Subcutaneous abdominal adipose tissue (tissue), 5 donors: ENCODE data around the gene UTP3.

Experiments used
- H3K27ac ChIP-seq: one replicate; pipeline ENCODE4 v1.7.0; 2013; ENCODE audit warnings: low read depth, mild to moderate bottlenecking, inconsistent platforms, low read length, moderate library complexity
- H3K27me3 ChIP-seq, 5 donors: one replicate each; pipeline ENCODE4 v1.7.0; 2013; ENCODE audit warnings: low read length in 5 of 5, inconsistent platforms in 1 of 5; ENCODE audit not compliant: control insufficient read depth in 5 of 5, insufficient read depth in 4 of 5
- H3K36me3 ChIP-seq, 5 donors: one replicate each; pipeline ENCODE4 v1.7.0; 2013; ENCODE audit warnings: low read length in 5 of 5; ENCODE audit not compliant: control insufficient read depth in 5 of 5, insufficient read depth in 5 of 5
- H3K4me1 ChIP-seq, 5 donors: one replicate each; pipeline ENCODE4 v1.7.0; 2013; ENCODE audit warnings: low read length in 5 of 5, mild to moderate bottlenecking in 3 of 5, moderate library complexity in 1 of 5; ENCODE audit not compliant: control insufficient read depth in 5 of 5, insufficient read depth in 5 of 5
- H3K4me3 ChIP-seq, 5 donors: one replicate each; pipeline ENCODE4 v1.7.0; 2013; ENCODE audit warnings: low read length in 5 of 5, low read depth in 1 of 5
- H3K9ac ChIP-seq, 5 donors: one replicate each; pipeline ENCODE4 v1.7.0; 2013; ENCODE audit warnings: low read length in 5 of 5, mild to moderate bottlenecking in 4 of 5, moderate library complexity in 3 of 5
- H3K9me3 ChIP-seq, 5 donors: one replicate each; pipeline ENCODE4 v1.7.0; 2013; ENCODE audit warnings: low read length in 5 of 5; ENCODE audit not compliant: control insufficient read depth in 5 of 5
- donor health status: healthy.
- donor health status: healthy.
- donor health status: healthy.
- donor health status: healthy.
- donor health status: healthy.

Gene UTP3

DNA sequence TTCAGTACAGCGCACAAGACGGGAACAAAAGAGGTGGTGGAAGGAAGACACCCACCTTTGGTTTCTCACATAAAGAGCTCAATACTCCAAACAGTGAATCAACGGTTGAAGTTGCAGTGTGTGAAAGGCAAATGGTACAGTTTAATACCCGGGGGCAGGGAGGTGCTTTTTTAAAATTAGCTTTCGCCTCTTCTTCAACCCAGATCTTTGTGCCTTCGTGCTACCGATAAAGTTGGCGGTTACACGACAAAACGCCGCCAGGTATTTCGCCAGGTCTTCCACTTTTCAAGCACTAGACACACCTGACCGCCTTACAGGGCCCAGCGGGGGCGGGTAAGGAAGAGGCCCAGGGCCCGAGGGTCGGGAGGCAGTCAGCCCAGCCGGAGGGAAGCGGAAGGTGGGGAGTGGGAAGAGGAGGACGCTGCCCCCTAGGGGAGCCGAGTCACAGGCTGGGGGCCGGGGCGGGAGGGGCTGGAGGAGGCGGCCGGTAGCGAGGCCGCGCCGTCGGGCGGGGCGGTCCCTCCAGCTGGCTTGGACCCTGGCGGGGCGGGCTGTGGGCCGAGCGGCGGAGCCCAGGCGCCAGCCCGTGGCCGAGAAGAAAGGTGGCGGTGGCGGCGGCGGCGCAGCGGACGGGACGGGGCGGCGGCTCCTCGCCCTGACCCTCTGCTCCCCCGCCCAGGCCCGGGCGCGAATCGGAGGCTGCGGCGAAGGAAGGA lies 16.0 kb downstream of the UTP3 start:
- no peaks in the 10 kb centered on the region for H3K27me3 ChIP-seq
- no peaks in the 10 kb centered on the region for H3K36me3 ChIP-seq
- H3K4me3 ChIP-seq = peak overlapping the region; percentile 73 to 92 (median 85)
- H3K9ac ChIP-seq = peak overlapping the region; percentile 86 to 100 (median 94)
- peak overlapping the region; percentile 97 for H3K27ac ChIP-seq
- peaks cover 7 to 21% (median 13%) of the 10 kb centered on the region in 5 donors for H3K4me1 ChIP-seq
- H3K9me3 ChIP-seq = no peaks in the 10 kb centered on the region

DNA sequence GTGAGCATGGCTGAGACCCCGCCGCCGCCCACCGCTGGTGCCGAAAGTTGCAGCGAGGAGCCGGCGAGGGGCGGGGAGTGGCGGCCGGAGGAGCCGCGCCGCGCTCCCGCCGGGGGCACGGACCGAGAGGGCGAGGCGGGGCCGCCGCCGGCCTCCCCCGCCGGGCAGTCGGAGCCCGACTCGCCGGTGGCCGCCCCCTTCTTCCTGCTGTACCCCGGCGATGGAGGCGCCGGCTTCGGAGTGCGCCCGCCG lies 16.5 kb downstream of the UTP3 start:
- peak overlapping the region; percentile 97 for H3K27ac ChIP-seq
- peak overlapping the region in 4 of 5 donors; percentile 73 to 92 (median 83) for H3K4me3 ChIP-seq
- peak overlapping the region in 3 of 5 donors; percentile 86 to 99 (median 94) for H3K9ac ChIP-seq
- H3K9me3 ChIP-seq = no peaks in the 10 kb centered on the region
- no peaks in the 10 kb centered on the region for H3K36me3 ChIP-seq
- H3K27me3 ChIP-seq = no peaks in the 10 kb centered on the region
- H3K4me1 ChIP-seq = peaks cover 7 to 21% (median 13%) of the 10 kb centered on the region in 5 donors

DNA sequence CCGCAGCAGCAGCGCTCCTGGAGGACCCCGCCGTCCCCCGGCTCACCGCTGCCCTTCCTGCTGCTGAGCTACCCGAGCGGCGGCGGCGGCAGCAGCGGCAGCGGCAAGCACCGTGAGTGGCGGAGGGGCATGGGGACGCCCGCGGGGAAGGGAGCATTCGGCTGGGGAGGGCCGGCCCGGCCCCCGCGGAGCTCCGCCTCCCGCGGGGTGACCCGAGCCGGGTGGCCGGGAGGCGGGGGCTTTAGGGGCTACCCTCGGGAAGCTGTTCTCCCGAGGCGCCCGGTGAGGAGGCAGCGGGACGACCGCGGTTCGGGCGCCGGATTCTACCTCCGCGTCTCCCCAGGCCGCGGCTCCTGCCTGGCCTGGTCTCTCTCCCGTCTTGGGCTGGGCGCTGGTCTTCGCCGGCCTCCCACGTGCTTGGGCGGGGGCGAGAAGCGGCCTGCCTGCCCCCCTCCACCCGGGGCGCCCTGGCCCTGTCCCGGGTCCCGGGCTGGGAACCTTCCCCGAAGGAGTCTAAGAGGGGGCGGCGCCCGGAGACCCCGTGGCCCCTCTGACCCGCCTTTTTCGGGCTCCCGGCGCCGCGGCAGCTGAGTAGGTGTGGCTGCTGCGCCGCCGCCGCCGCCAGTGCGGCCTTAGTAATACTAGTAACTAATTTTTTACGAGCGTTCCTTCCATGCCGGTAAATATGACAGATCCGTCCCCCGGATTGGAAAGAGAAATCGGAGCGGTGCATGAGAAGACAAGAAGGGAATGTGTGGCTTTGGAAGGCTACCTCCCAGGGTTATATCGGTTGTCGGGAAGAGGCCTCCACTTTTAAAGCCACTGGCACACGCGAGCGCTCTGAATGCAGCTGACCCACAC lies 17.1 kb downstream of the UTP3 start:
- Histone ChIP-seq H3K27me3 (no peaks in the 10 kb centered on the region), H3K9ac (peak overlapping the region; percentile 77 to 99 (median 94)), H3K4me3 (peak overlapping the region; percentile 73 to 92 (median 85)), H3K9me3 (no peaks in the 10 kb centered on the region), H3K27ac (peak overlapping the region; percentile 97), H3K36me3 (no peaks in the 10 kb centered on the region), H3K4me1 (peaks cover 7 to 21% (median 13%) of the 10 kb centered on the region in 5 donors)

DNA sequence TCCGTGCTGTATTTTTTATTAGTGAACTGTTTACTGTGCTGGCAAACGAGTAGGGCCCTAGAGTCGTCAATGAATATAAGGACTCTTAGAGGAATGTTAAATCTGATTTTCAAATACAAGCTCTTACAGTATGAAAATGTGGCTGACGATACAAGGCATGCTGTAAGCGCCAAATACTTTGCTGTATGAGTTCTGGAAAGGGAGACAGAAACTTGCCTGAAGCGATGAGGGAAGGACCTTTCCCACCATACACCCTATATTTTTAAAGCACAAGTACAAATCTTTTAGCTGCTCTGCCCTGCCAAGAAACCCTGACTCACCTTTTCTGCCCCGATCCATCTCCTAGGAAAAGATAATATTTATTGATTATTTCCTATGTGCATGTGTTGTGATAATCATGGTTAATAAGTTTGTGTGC lies 17.7 kb downstream of the UTP3 start:
- Histone ChIP-seq H3K27me3 (no peaks in the 10 kb centered on the region), H3K9ac (peak overlapping the region; percentile 77 to 99 (median 94)), H3K9me3 (no peaks in the 10 kb centered on the region), H3K4me3 (peak overlapping the region; percentile 73 to 92 (median 85)), H3K36me3 (no peaks in the 10 kb centered on the region), H3K4me1 (peaks cover 7 to 21% (median 14%) of the 10 kb centered on the region in 5 donors), H3K27ac (peak overlapping the region; percentile 97)

DNA sequence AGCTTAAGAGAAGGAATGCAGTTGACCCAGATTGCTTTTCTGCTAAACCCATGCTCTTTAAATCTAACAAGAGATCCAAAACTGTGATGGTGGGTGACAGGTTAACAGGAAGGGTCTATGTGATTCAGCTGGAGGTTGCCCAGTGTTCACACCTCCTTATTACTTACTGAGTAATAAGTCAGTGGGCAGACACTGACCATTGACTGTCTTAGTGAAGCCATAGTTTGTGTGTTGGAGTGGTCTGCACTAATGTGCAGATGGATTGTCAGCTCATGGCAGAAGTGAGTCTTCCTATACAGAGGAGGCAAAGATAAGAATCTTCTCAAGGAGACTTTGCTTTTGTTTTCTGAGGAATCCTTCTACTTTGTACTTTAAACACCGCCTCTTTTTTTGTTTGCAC lies 18.2 kb downstream of the UTP3 start:
- Histone ChIP-seq H3K9me3 (no peaks in the 10 kb centered on the region), H3K9ac (peak overlapping the region; percentile 77 to 99 (median 94)), H3K27ac (peak overlapping the region; percentile 97), H3K27me3 (no peaks in the 10 kb centered on the region), H3K4me1 (peaks cover 7 to 25% (median 18%) of the 10 kb centered on the region in 5 donors), H3K4me3 (peak overlapping the region; percentile 73 to 92 (median 85)), H3K36me3 (no peaks in the 10 kb centered on the region)

DNA sequence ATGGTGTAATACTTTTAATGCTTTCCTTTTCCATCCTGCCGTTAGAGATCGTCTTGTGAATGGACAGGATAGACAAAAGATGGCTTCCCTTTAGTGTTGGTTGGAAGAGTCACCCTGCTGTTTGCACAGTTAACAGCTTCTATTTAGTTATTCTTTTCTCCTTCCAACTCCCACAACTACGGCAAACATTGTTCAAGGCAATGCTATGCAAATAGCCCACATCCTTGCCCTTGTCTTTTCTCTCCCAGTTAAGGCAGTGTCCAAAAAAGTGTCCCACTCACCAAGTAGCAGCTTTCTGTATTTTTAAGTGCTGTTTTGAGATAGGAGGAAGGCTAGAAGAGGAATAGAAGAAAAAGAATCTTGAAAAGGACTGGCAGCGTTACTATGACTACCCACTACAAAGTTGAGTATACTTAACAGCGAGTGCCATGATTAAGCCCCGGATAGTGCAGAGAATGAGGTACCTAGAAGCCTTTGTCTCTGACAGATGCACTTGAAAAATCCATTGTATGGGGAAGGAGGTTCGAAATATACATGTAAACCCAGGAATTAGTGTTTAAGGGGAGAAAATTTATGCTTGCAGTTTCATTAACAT lies 21.4 kb downstream of the UTP3 start:
- no peaks in the 10 kb centered on the region for H3K36me3 ChIP-seq
- H3K4me1 ChIP-seq = peaks cover 7 to 44% (median 39%) of the 10 kb centered on the region in 5 donors
- H3K27me3 ChIP-seq = no peaks in the 10 kb centered on the region
- H3K4me3 ChIP-seq = no peak overlapping the region
- no peak overlapping the region for H3K9ac ChIP-seq
- H3K9me3 ChIP-seq = no peaks in the 10 kb centered on the region
- no peak overlapping the region for H3K27ac ChIP-seq

DNA sequence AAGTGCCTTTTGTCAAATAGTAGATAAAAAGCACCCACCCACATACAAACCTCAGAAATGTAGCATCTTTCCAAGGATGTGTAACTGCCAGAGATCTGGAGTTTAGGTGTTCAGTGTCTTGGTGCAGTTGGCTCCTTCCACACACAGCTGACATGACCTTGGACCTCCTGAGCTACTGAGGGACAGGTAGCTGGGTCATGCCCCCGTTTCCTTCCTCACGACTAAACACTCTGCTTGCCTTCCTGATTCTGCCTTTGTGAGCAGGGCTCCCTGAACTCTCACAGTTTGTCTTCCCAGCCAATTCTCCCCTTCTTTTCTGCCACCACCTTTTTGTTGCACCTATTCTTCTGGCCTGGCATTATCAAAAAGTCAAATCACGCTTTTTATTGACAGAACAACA lies 23.3 kb downstream of the UTP3 start:
- H3K36me3 ChIP-seq = no peaks in the 10 kb centered on the region
- peaks cover 1 to 49% (median 36%) of the 10 kb centered on the region in 5 donors for H3K4me1 ChIP-seq
- no peak overlapping the region for H3K27ac ChIP-seq
- no peak overlapping the region for H3K9ac ChIP-seq
- H3K27me3 ChIP-seq = no peaks in the 10 kb centered on the region
- H3K9me3 ChIP-seq = no peaks in the 10 kb centered on the region
- H3K4me3 ChIP-seq = no peak overlapping the region

DNA sequence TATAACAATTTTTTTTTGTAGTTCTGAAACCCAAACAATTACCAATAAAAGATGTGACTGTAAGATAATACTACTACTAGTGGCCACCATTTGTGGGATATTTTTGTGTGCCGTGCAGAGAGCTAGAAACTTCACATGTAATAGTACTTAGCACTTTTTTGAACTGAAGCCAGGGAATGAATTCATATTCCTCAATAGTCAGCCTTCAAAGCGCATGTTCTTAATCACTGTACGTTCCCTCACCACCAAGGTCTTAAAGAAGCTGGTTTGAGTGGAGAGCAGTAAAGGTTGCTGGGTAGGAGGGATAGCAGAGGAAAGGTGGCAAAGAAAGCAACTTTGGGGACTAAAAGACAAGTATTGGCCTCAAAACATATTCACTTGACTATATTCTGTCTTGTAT lies 23.8 kb downstream of the UTP3 start:
- Histone ChIP-seq H3K27ac (no peak overlapping the region), H3K9me3 (no peaks in the 10 kb centered on the region), H3K9ac (no peak overlapping the region), H3K4me3 (no peak overlapping the region), H3K36me3 (no peaks in the 10 kb centered on the region), H3K27me3 (no peaks in the 10 kb centered on the region), H3K4me1 (peaks cover 0 to 43% (median 33%) of the 10 kb centered on the region in 5 donors)

DNA sequence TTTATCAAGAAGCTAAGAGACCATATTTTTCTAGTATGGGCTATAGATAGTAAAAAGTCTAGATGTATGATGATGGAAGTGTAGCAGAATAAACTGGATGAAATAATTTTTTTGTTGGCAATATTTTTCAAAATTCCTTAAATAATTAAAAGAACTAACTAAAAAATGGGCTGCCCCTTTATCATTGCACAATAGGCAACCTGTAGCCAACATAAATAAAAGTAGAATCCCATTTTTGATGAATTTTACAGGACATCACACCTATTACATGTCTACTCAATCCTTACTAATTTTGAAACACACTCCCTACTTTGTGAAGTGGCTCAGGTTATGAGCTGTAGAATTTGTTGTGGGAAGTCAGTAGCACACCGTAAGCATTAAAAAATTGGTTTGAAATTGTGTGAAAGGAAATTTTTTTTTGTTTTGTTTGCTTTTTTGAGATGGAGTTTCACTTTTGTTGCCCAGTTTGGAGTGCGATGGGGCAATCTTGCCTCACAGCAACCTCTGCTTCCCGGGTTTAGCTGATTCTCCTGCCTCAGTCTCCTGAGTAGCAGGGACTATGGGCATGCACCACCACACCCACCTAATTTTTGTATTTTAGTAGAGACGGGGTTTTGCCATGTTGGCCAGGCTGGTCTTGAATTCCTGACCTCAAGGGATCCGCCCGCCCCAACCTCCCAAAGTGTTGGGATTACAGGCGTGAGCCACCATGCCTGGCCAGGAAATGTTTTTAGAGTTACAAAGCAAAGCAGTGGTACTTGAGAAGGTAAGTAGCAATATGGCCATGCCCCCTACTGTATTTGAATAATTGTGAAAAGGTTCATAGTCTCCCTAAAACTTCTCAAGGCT lies 24.5 kb downstream of the UTP3 start:
- peaks cover 0 to 42% (median 33%) of the 10 kb centered on the region in 5 donors for H3K4me1 ChIP-seq
- no peaks in the 10 kb centered on the region for H3K36me3 ChIP-seq
- no peaks in the 10 kb centered on the region for H3K27me3 ChIP-seq
- peak overlapping the region; percentile 4 for H3K27ac ChIP-seq
- peak overlapping the region in 1 of 5 donors; percentile 28 for H3K9ac ChIP-seq
- no peaks in the 10 kb centered on the region for H3K9me3 ChIP-seq
- no peak overlapping the region for H3K4me3 ChIP-seq
